KOPT-K1 (cell line): ENCODE measurements around the gene MEIS2.

Experiments used
- H3K27ac ChIP-seq: fragments of 200-600 bp; sonication (generic); 2 replicates; pipeline ENCODE4 v1.5.1; 2016; ENCODE audit warnings: antibody characterized with exemption, mild to moderate bottlenecking, low read depth, low read length; ENCODE audit not compliant: poor library complexity, severe bottlenecking
- H3K36me3 ChIP-seq: fragments of 200-600 bp; sonication (generic); 2 replicates; pipeline ENCODE4 v1.5.1; 2017; ENCODE audit warnings: antibody characterized with exemption, mild to moderate bottlenecking, low read length, moderate library complexity; ENCODE audit not compliant: insufficient read depth
- H3K9me3 ChIP-seq: fragments of 200-600 bp; sonication (generic); 2 replicates; pipeline ENCODE4 v1.5.1; 2017; ENCODE audit warnings: antibody characterized with exemption, low read length, mild to moderate bottlenecking; ENCODE audit not compliant: insufficient read depth, poor library complexity, severe bottlenecking

MEIS2 gene

GRCh38 chr15:36884936-36885635, 215.3 kb downstream of the MEIS2 start:
- H3K9me3 ChIP-seq = no peaks in the 10 kb centered on the region
- no peaks in the 10 kb centered on the region for H3K36me3 ChIP-seq
- H3K27ac ChIP-seq = no peak overlapping the region

- Histone ChIP-seq H3K9me3 (no peaks in the 10 kb centered on the region), H3K36me3 (no peaks in the 10 kb centered on the region), H3K27ac (no peak overlapping the region)
Measured at GRCh38 chr15:36884518-36884875, 215.9 kb downstream of the MEIS2 start.

- Histone ChIP-seq H3K27ac (no peak overlapping the region), H3K36me3 (no peaks in the 10 kb centered on the region), H3K9me3 (no peaks in the 10 kb centered on the region)
Measured at GRCh38 chr15:36883713-36884517, 216.4 kb downstream of the MEIS2 start.

GRCh38 chr15:36882487-36883131, 217.7 kb downstream of the MEIS2 start:
- H3K36me3 ChIP-seq = no peaks in the 10 kb centered on the region
- no peak overlapping the region for H3K27ac ChIP-seq
- H3K9me3 ChIP-seq = no peaks in the 10 kb centered on the region

- Histone ChIP-seq H3K27ac (no peak overlapping the region), H3K36me3 (no peaks in the 10 kb centered on the region), H3K9me3 (no peaks in the 10 kb centered on the region)
Measured at GRCh38 chr15:36882056-36882455, 218.3 kb downstream of the MEIS2 start.

- Histone ChIP-seq H3K9me3 (no peaks in the 10 kb centered on the region), H3K27ac (no peak overlapping the region), H3K36me3 (no peaks in the 10 kb centered on the region)
Measured at GRCh38 chr15:36881516-36881915, 218.8 kb downstream of the MEIS2 start.

- no peaks in the 10 kb centered on the region for H3K9me3 ChIP-seq
- no peak overlapping the region for H3K27ac ChIP-seq
- H3K36me3 ChIP-seq = no peaks in the 10 kb centered on the region
Measured at GRCh38 chr15:36880913-36881460, 219.4 kb downstream of the MEIS2 start.

GRCh38 chr15:36880224-36880912, 220.0 kb downstream of the MEIS2 start:
- Histone ChIP-seq H3K36me3 (no peaks in the 10 kb centered on the region), H3K27ac (no peak overlapping the region)

GRCh38 chr15:36879568-36880222, 220.7 kb downstream of the MEIS2 start:
- Histone ChIP-seq H3K36me3 (no peaks in the 10 kb centered on the region), H3K9me3 (no peaks in the 10 kb centered on the region), H3K27ac (no peak overlapping the region)

More at GRCh38 chr15:36880224-36880912, 220.0 kb downstream of the MEIS2 start:
- no peaks in the 10 kb centered on the region for H3K9me3 ChIP-seq

- Histone ChIP-seq H3K36me3 (no peaks in the 10 kb centered on the region), H3K27ac (no peak overlapping the region), H3K9me3 (no peaks in the 10 kb centered on the region)
Measured at GRCh38 chr15:36878684-36879262, 221.6 kb downstream of the MEIS2 start.

- Histone ChIP-seq H3K9me3 (no peaks in the 10 kb centered on the region), H3K27ac (no peak overlapping the region), H3K36me3 (no peaks in the 10 kb centered on the region)
Measured at GRCh38 chr15:36877796-36878683, 222.3 kb downstream of the MEIS2 start.

GRCh38 chr15:36877294-36877693, 223.1 kb downstream of the MEIS2 start:
- no peak overlapping the region for H3K27ac ChIP-seq
- H3K36me3 ChIP-seq = no peaks in the 10 kb centered on the region
- no peaks in the 10 kb centered on the region for H3K9me3 ChIP-seq

- no peaks in the 10 kb centered on the region for H3K9me3 ChIP-seq
- no peaks in the 10 kb centered on the region for H3K36me3 ChIP-seq
- no peak overlapping the region for H3K27ac ChIP-seq
Measured at GRCh38 chr15:36875740-36876334, 224.5 kb downstream of the MEIS2 start.
